Thyroid gland (tissue), 4 donors: ENCODE measurements around the gene MAPK4. TPM values are rescaled to one million over a fixed set of nuclear protein-coding genes. Genes with fewer than 3 reads are reported as not detected.

Source experiments
- DNase-seq, 2 donors: peaks; one replicate each; pipeline ENCODE4 v3.0.0-alpha.2; 2019
- H3K27ac ChIP-seq, 3 donors: fragments of 200-600 bp; sonication (generic); 1 replicate in 2 of 3; 2 replicates in 1 of 3; pipeline ENCODE4 v1.5.1; 2016 to 2019; ENCODE audit warnings: mild to moderate bottlenecking in 1 of 3, moderate library complexity in 1 of 3
- H3K27me3 ChIP-seq: fragments of 200-600 bp; sonication (generic); one replicate; pipeline ENCODE4 v1.5.1; 2019
- H3K36me3 ChIP-seq, 2 donors: fragments of 200-600 bp; sonication (generic); one replicate each; pipeline ENCODE4 v1.5.1; 2016 to 2019
- H3K4me1 ChIP-seq, 2 donors: fragments of 200-600 bp; sonication (generic); one replicate each; pipeline ENCODE4 v1.5.1; 2017 to 2019
- H3K4me3 ChIP-seq, 3 donors: fragments of 200-600 bp; sonication (generic); replicated peaks in 1 of 3; 1 replicate in 2 of 3; 2 replicates in 1 of 3; pipeline ENCODE4 v1.5.1; 2016; ENCODE audit warnings: mild to moderate bottlenecking in 1 of 3
- H3K9me3 ChIP-seq: fragments of 200-600 bp; sonication (generic); one replicate; pipeline ENCODE4 v1.5.1; 2017
- POLR2A ChIP-seq, 2 donors: fragments of 450-650 bp; IDR thresholded peaks; one replicate each; pipeline ENCODE4 v1.6.1; 2017; ENCODE audit warnings: antibody characterized with exemption in 2 of 2, mild to moderate bottlenecking in 2 of 2, moderate library complexity in 1 of 2
- WGBS, 2 donors: methylation state at CpG; one replicate each; pipeline ENCODE4 v1.1.5; 2017; 5-methylcytosine and 5-hydroxymethylcytosine counted together
- intact Hi-C: fragments of 100-400 bp; cut with DNase I; formaldehyde crosslinking; loops from one replicate; pipeline ENCODE4 v1.15.1; 2023
- total RNA-seq, 4 donors: library from RNA; depleted of rRNA; stranded (reverse); fragments of >200 nt; gene quantifications; one replicate each; pipeline ENCODE4 v1.2.3, GENCODE V29; 2016
- TF ChIP-seq, protein P1 (sequence below), 6 experiments: fragments of 200-600 bp in 3 of 6; fragments of 450-650 bp in 3 of 6; sonication (generic) in 3 of 6; IDR thresholded peaks; one replicate each; pipeline ENCODE4 v1.5.1; 2016 to 2019; ENCODE audit warnings: antibody characterized with exemption in 6 of 6, mild to moderate bottlenecking in 2 of 6, inconsistent platforms in 1 of 6, moderate library complexity in 1 of 6

The MAPK4 gene
- total RNA-seq, 4 donors from 2014 or later: 3.5 to 17.9 (median 11.4) TPM

DNA sequence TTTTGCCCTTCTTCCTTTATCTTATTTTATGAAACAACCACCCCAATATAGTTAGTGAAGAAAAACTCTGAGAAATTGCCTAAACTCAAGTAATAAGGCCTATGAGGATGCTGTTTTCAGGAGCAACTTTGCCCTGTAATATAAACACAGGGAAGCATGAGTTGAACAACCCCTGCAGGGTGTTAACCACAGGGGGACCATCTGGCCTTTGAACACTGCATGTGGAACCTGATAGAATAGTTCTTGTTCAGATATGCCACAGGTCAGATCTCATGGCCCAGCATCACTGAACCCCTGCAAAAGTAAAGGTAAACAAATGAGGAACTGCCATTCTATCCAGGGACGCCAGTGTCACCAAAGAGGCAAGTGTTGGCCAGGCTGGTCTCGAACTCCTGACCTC, 82.6 kb downstream of the MAPK4 start:
- TF ChIP-seq, protein P1, sequence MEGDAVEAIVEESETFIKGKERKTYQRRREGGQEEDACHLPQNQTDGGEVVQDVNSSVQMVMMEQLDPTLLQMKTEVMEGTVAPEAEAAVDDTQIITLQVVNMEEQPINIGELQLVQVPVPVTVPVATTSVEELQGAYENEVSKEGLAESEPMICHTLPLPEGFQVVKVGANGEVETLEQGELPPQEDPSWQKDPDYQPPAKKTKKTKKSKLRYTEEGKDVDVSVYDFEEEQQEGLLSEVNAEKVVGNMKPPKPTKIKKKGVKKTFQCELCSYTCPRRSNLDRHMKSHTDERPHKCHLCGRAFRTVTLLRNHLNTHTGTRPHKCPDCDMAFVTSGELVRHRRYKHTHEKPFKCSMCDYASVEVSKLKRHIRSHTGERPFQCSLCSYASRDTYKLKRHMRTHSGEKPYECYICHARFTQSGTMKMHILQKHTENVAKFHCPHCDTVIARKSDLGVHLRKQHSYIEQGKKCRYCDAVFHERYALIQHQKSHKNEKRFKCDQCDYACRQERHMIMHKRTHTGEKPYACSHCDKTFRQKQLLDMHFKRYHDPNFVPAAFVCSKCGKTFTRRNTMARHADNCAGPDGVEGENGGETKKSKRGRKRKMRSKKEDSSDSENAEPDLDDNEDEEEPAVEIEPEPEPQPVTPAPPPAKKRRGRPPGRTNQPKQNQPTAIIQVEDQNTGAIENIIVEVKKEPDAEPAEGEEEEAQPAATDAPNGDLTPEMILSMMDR (IDR thresholded peaks at IDR 0.05): no peak
- no peaks in the 10 kb centered on the region for H3K27me3 ChIP-seq
- no peak for DNase-seq
- H3K4me3 ChIP-seq: no peak overlapping the region
- WGBS, 2 donors: 88 to 100% methylated on average over 2 of the region's 2 CpGs
- H3K4me1 ChIP-seq: peaks cover 8 to 9% of the 10 kb centered on the region in 2 donors
- no peak overlapping the region for H3K27ac ChIP-seq
- intact Hi-C loops: no loop called here
- H3K9me3 ChIP-seq: no peaks in the 10 kb centered on the region
- no peaks in the 10 kb centered on the region for H3K36me3 ChIP-seq

DNA sequence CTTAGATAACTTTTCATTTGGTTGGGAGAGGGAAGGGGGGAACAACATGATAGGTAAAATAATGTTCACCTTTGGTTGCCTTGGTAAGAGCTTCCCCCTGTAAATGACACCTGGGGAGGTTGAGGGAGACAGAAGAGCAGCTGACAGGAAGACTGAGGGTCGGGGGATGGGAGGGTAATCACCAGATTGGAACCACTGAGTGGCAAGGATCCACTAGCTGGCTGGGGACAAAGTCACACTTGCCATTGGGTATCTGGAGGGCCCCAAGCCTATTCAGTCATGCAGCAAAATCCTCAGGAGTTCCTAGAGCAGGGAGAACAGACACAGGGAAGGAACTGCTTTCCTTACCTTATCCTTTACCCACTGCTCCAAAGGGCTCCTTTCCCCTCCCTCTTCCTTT, 84.3 kb downstream of the MAPK4 start:
- peak; percentile 54 to 72 for DNase-seq
- 50 to 88% methylated on average over 1 of the region's 1 CpG for WGBS, 2 donors

DNA sequence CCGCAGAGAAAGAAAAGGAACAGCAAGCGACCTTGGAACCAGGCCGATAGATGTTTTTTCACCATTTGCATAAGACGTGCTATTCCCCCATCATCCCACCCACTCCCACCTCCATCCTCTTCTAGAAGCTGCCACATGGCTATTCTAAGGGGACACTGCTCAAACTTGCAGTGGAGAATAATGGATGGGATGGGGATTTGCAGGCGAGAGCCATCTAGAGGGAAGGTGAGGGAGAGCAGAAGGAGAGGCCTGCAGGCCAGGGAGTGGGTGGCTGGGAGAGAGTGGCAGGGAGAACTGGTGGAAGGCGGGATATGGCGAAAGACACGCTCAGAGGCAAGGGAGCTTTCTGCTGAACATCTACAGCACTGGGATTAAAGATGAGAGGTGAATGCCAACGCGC, 84.9 kb downstream of the MAPK4 start:
- intact Hi-C loops: no loop called here
- 81% methylated on average over 10 of the region's 10 CpGs for whole genome bisulfite sequencing, 2 donors
- no peak for DNase-seq

More for the DNA sequence above, 84.3 kb downstream of the MAPK4 start:
- Histone ChIP-seq H3K27me3 (no peaks in the 10 kb centered on the region), H3K36me3 (no peaks in the 10 kb centered on the region), H3K27ac (peak overlapping the region in 2 of 3 donors; percentile 1 to 52), H3K9me3 (no peaks in the 10 kb centered on the region), H3K4me1 (peaks cover 2 to 8% of the 10 kb centered on the region in 2 donors), H3K4me3 (no peak overlapping the region)
- TF ChIP-seq POLR2A (IDR thresholded peaks at IDR 0.05): peak in 1 of 2 donors; percentile 12
- TF ChIP-seq, protein P1 (IDR thresholded peaks at IDR 0.05): no peak
- intact Hi-C loops: no loop called here

DNA sequence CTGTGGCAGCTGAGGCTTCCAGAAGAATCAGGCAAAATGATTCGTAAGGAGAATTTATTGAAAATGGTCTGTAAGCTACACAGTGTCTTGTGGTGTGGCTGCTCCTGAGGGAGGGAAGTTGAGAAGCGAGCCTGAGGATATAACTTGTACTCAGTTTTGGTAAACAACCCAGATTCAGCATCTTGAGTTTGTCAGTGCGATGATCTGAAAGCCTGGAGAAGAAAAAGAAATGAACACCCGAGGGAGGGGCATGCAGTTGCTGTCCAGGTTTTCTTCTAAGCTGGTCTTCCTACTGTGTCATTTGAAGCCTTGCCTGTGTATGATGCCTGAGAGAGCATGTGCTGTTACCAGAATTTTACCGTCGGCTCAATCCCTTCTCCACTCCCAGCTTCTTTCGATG, 87.3 kb downstream of the MAPK4 start:
- no peak for DNase-seq
- TF ChIP-seq, protein P1 (IDR thresholded peaks at IDR 0.05): no peak
- no peak for TF ChIP-seq POLR2A (IDR thresholded peaks at IDR 0.05)
- H3K36me3 ChIP-seq: no peaks in the 10 kb centered on the region

More for the DNA sequence above, 84.9 kb downstream of the MAPK4 start:
- Histone ChIP-seq H3K27me3 (no peaks in the 10 kb centered on the region), H3K27ac (peak overlapping the region in 2 of 3 donors; percentile 1 to 52), H3K4me3 (no peak overlapping the region), H3K4me1 (peaks cover 7 to 14% of the 10 kb centered on the region in 2 donors), H3K9me3 (no peaks in the 10 kb centered on the region), H3K36me3 (no peaks in the 10 kb centered on the region)
- TF ChIP-seq, protein P1 (IDR thresholded peaks at IDR 0.05): peak in 2 of 6 experiments; percentile 24
- no peak for TF ChIP-seq POLR2A (IDR thresholded peaks at IDR 0.05)

DNA sequence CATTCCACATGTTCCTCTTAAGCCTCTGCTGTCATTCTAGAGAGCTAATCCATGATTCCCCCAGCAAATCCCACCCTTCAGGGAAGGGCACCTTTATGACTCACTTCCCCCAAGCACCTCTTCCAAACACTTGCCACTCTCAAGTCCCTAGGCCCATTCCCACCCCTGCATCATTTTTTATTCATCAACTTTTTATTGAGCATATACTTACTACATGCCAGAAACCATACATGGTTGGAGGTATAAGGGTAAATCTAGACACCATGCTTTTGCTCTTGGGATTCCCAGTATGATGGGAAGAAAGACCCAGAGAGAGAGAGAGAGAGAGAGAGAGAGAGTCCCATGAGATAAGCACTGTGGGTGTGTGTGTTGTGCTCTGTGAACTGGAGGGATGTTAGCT, 87.9 kb downstream of the MAPK4 start:
- no peak overlapping the region for H3K4me3 ChIP-seq
- intact Hi-C loops: no loop called here
- H3K4me1 ChIP-seq: peaks cover 26 to 29% of the 10 kb centered on the region in 2 donors
- H3K27ac ChIP-seq: no peak overlapping the region
- no peak for TF ChIP-seq POLR2A (IDR thresholded peaks at IDR 0.05)
- TF ChIP-seq, protein P1 (IDR thresholded peaks at IDR 0.05): no peak
- no peaks in the 10 kb centered on the region for H3K9me3 ChIP-seq
- no peak for DNase-seq
- no peaks in the 10 kb centered on the region for H3K36me3 ChIP-seq
- H3K27me3 ChIP-seq: no peaks in the 10 kb centered on the region

More for the DNA sequence above, 87.3 kb downstream of the MAPK4 start:
- no peak overlapping the region for H3K4me3 ChIP-seq
- no peaks in the 10 kb centered on the region for H3K9me3 ChIP-seq
- intact Hi-C loops: no loop called here
- 86 to 88% methylated on average over 7 of the region's 7 CpGs for WGBS, 2 donors
- no peaks in the 10 kb centered on the region for H3K27me3 ChIP-seq
- H3K27ac ChIP-seq: no peak overlapping the region
- H3K4me1 ChIP-seq: peaks cover 26 to 29% of the 10 kb centered on the region in 2 donors
